ENCODE data around the gene AGAP1. TPM values are rescaled to one million over a fixed set of nuclear protein-coding genes. Genes with fewer than 3 reads are reported as not detected.
"Not testable (repeated sequence)": the region's sequence is repeated elsewhere in the genome, so short reads cannot be mapped to it uniquely, and the experiment has no call there.

The AGAP1 gene
- total RNA-seq, 1 donor from 2014 or later = 23.5 TPM

DNA sequence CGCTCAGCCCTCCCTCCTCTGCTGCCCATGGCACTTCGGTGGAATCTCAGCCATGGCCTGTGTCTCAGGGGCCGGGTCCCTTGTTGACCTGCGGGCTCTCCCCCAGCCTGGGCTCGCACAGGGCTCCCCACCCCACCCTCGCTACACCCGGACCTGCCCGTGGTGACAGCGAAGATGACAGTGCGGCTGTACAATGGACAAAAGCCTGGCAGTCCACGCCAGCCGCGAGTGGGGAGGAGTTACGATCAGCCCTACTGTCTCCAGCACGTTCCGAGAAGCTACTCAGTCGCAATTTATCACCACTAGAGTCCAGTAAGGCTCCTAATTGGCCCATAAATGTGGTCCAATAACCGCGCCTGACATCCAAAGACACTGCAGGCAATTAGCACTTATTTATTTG is 642.7 kb downstream of the AGAP1 start:
- intact Hi-C loops (cut with DNase I) = no loop called here
- ATAC-seq (no peak), DNase-seq (ENCODE audit: missing footprints) (no peak)

- DNase-seq (ENCODE audit: missing footprints) = no peak
- ATAC-seq = no peak
- intact Hi-C loops (cut with DNase I) = no loop called here
Observed at GRCh38 chr2:236137066-236137465, 643.2 kb downstream of the AGAP1 start.

DNA sequence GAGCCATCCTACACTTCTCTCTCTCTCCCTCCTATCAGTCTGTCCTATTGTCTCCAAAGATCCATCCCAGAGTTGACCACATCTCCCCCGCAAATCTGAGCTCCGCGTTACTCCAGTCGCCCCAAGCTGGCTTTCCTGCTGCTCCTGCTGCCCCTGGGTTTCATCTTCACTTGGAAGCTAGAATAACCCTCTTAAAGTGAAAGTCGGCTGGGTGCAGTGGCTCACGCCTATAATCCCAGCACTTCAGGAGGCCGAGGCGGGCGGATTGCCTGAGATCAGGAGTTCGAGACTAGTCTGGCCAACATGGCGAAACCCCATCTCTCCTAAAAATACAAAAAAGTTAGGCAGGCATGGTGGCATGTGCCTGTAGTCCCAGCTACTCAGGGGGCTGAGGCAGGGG is 647.8 kb downstream of the AGAP1 start:
- DNase-seq (ENCODE audit: missing footprints); intact Hi-C loops (cut with DNase I); ATAC-seq: not testable (repeated sequence)

DNA sequence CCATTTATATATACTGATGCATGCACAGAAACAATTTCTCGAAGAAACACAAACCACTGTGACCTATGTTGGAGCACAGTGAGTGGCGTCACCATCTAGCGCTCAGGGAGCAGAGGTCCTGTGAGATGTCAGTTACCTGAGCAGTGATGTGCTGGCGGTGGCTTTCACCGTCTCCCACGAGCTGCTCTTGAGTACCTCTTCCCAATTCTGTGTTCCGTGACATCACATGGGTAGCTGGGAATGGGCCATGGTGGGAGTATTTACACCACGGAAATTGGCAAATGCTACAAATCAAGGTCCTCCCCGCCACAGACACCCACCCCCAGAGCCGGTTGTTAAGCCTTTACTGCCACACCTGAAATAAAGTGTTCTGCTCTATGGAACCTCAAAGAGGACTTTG is 650.0 kb downstream of the AGAP1 start:
- intact Hi-C loops (cut with DNase I) = no loop called here
- ATAC-seq = no peak
- DNase-seq (ENCODE audit: missing footprints) = no peak

DNA sequence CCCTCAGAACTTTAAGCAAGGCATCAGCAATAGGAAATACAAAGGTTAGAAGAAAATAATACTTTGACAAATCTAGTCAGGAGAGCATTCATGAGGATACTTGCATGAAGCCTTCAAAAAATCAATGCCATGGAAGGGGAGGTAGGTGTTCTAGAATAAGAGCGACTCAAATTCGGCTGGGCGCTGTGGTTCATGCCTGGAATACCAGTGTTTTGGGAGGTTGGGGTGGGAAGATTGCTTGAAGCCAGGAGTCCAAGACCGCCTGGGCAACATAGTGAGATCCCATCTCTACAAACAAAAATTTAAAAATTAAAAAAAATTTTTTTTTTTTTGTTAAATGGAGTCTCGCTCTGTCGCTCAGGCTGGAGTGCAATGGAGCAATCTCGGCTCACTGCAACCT is 652.6 kb downstream of the AGAP1 start:
- ATAC-seq (no peak), DNase-seq (ENCODE audit: missing footprints) (no peak)
- intact Hi-C loops (cut with DNase I) = no loop called here

DNA sequence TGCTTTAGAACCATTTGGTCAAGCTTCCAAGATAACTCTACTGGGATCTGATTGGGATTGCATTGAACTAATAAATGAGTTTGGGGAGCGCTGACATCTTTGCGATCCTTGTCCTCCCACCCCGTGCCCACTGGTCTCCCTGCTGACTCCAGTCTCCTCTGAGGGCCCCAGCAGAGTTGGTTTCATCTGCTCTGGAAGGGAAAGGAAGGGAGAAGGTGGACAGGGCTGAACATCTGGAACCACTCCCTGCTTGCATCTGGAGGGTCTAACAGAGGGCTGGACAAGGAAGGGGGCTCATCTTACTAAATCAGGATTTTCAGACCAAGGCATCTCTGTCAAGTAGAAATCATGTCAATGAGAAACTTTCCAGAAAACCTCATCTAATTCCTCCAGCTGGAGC is 661.6 kb downstream of the AGAP1 start:
- DNase-seq (ENCODE audit: missing footprints) (no peak), ATAC-seq (no peak)
- intact Hi-C loops (cut with DNase I) = no loop called here

DNA sequence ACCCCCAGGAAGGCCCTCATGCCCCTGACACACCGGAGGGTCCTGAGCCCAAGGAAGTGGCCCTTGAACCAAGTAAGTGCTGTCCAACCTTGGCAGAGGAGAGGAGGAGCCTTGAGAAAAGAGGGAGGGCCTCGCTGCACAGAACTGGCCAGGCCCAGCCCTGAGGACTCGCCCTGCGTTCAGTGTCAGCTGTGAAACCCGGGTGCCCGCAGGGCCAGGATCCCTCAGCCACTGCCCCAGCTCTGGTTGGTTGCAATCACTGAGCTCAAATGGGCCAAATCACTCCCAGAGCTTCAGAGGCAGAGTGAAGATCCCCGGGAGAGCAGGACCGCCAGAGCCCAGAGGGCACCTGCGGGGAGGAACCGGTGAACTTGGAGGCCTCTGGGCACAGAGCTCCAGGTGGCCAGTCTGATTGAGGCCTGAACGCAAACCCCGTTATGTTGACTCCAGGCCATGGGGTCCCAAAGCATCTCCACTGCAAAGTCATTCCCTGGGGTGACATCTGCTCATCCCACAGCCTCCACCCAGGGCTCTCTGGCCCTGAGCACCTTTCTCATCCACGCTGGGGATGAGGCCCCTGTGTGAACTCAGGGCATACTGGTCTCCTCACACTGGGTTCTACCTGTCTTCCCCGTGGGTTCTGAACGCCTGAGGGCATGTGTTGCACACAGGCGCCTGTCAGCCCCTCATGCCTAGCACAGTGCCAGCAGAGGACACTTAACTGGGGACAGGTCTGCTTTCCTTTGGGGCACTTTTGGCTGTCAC is 662.4 kb downstream of the AGAP1 start:
- intact Hi-C loops (cut with DNase I) = no loop called here
- ATAC-seq = no peak
- DNase-seq (ENCODE audit: missing footprints) = no peak

- intact Hi-C loops (cut with DNase I) = no loop called here
- ATAC-seq (no peak), DNase-seq (ENCODE audit: missing footprints) (no peak)
Observed at GRCh38 chr2:236156860-236157194, 663.0 kb downstream of the AGAP1 start.

DNA sequence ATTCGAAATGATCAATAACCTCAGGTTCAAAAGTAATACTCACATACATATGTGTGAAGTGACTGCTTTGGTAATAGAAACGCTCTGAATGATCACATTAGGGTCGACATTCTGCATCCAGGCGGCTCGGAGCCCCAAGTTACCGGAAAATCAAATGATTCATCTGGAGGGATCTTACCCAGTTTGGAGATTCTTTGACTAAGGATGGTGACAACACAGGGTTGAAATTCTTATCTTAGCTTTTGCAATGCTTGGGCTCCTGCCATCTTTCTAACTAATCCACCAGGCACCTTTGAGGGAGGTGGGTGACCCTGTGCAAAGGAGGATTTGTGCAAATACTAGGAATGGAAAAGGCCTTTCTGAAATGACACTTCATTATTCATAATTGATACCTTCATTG is 663.5 kb downstream of the AGAP1 start:
- intact Hi-C loops (cut with DNase I) = no loop called here
- ATAC-seq (no peak), DNase-seq (ENCODE audit: missing footprints) (no peak)

GRCh38 chr2:236157815-236158498 is 664.1 kb downstream of the AGAP1 start:
- intact Hi-C loops (cut with DNase I) = no loop called here
- no peak for ATAC-seq
- DNase-seq (ENCODE audit: missing footprints) = no peak

DNA sequence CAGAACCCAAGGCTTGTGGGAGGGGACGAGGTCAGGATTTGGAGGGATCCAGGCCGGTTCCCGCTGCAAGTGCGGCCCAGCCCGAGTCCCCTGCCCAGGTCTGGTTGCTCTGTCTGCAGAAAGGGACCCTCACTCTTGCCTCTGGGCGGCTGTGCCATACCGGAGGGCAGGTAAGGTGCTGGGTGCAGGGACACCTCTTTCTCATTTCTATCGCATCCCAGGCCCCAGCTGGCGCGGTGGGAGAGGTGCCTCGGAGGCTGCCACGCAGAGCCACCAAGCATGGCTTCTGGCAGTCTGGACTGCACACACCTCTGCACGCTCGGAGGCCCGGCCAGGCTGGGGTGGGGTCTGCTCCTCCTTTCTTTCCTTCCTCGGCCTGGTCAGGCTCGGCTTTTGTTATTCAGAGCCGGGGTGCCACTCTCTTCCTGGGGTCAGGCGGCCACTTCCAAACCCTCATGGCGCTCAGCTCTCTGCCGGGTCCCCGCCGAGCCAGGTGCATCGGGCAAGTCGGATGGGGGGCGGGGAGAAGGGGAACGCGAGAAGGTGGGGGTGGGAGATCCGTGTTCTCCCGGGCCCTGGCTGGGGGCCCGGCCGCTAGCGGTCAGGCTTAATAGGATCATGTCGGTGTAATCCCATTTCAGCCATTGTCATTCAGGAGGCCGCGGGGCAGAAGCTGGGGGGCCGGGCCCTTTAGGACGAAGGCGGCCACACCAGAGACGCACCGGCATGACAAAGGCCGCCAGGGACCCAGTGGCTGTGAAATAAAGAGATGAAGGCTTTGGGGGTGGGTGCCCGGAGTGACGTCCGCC is 665.3 kb downstream of the AGAP1 start:
- ATAC-seq = no peak
- no peak for DNase-seq (ENCODE audit: missing footprints)
- intact Hi-C loops (cut with DNase I) = no loop called here

- ATAC-seq = no peak
- intact Hi-C loops (cut with DNase I) = no loop called here
- no peak for DNase-seq (ENCODE audit: missing footprints)
Observed at GRCh38 chr2:236159778-236160170, 665.9 kb downstream of the AGAP1 start.

DNA sequence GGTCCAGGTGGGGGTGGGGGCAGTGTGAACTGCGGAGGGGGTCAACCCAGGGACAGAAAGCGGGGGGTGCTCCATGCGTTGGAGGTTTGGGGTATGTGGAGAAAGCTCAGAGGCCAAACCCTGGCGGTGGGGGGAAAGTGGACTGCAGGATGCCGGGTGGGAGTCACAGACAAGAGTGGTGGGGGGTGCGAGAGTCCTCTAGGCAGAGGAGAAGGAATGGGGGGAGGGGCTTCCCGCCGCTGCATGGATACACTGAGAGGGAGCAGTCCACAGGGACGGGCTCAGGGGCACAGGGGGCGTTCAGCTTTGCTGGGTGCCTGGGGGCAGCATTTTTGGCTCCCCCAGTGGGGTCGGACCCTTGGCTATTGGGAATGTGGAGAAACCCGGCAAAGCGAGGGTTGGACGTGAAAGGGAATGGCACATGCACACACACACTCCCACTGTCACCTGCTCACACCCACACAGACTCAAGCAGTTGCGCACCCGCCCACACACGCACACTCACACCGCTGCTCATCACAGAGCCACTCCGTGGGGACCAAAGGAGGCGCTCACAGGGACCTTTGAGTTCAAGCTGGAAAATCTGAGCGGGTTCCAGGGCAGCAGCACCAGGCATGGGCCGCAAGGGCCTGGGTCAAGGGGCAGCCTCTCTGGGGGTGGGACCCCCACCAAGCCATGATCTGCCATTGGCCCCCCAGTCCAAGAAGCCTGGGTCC is 666.7 kb downstream of the AGAP1 start:
- DNase-seq (ENCODE audit: missing footprints) (no peak), ATAC-seq (no peak)
- intact Hi-C loops (cut with DNase I) = no loop called here

GRCh38 chr2:236161082-236161462 is 667.2 kb downstream of the AGAP1 start:
- ATAC-seq = no peak
- intact Hi-C loops (cut with DNase I) = no loop called here
- no peak for DNase-seq (ENCODE audit: missing footprints)

DNA sequence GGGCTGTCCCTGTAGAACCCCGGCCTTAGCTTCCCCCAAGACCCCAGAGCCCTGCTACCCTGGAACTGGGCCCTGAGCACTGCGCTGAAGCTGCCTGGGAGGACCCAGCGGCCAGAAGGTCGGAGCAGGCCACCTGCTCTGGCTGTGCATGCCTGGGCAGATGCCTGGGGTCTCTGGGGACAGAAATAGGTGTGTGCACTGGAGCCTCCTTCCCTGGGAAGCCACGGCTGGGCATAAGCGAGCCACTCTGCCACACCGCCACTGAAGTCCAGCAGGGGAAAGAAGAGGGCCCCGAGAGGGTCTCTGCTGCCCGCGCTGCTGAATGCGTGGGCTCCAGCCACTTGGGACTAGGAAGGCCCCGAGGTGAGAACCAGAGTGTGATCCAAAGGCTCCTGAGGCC is 667.7 kb downstream of the AGAP1 start:
- DNase-seq (ENCODE audit: missing footprints) (no peak), ATAC-seq (no peak)
- intact Hi-C loops (cut with DNase I) = no loop called here

DNA sequence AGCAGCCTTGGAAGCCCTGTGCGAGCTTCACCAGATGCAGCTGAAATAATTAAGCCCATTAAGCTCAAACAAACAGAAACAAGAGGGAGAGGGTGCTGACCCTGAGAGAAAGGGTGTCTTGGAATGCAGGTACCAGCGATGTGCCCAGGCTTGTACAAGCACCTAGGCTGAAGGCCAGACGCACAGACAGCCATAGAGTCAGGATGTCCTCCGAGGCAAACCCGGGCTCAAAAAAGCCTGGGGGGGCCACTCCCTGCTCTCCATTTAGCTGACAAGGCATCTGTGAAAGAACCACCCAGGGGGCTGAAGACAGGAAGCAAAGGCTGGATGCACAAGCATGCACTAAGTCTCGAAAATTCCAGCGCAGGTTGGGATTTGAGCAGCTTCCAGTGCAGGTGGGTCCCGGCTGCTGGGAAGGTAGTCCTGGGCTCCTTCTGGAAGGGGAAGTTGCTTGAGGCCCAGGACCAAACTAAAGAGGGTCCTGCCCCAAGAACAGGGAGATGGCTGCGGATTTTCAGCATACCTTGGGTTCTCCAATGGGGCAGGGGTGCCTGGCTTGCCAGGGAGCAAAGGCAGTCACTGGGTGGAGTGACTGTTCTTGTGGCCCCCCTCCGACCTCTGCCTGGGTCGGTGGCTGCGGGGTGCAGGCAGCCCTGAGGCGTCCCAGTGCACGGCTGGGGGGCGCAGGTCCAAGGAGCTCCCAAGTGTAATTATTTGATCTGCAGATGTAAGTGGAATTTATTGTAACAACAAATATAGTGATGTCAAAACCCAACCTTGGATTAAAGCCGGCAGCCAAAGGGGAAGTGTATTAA is 668.4 kb downstream of the AGAP1 start:
- ATAC-seq (no peak), DNase-seq (ENCODE audit: missing footprints) (no peak)
- intact Hi-C loops (cut with DNase I) = no loop called here

- intact Hi-C loops (cut with DNase I) = no loop called here
- DNase-seq (ENCODE audit: missing footprints) (no peak), ATAC-seq (no peak)
Observed at GRCh38 chr2:236162882-236163470, 669.1 kb downstream of the AGAP1 start.

DNA sequence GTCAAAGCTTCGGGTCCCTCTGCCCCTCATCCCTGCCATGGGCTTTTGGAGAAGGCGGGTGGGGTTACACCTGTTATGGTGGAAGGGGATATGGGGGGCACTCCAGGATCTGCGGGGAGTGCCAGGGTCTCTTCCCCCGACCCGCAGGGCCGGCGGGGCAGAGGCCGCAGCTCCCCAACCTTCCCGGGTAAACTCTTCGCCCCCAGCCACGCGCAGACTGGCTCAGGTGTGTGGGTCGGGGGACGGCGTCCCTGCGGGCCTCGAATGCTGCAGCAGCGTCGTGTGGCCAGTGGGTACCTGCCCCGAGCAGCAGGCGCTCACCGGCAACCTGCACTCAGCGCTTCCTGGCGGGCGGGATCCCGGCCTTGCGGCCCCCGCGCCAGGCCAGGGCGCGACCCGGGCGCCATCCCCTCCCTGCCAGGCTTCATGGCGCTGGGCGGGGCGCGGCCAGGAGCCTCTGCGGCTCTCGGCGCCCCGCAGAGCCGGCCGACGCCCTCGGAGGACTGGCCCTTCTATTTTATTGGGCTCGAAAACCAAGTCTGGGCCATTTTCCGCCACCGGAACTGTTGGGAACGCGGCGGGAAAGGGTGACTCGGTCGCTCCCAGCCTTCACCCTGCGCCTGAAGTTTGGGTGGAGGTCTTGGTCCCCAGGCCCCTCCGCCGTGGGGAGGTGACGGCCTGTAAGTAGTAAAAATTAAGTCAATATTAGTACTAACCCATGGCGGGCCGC is 669.8 kb downstream of the AGAP1 start:
- intact Hi-C loops (cut with DNase I) = no loop called here
- no peak for DNase-seq (ENCODE audit: missing footprints)

More for the DNA sequence above, 669.8 kb downstream of the AGAP1 start:
- ATAC-seq = no peak

Measured in Right ventricle myocardium inferior (tissue), 1 donor.